NCI-H2107 treated with DMSO at 0.1 percent for 48 hours (cell line): Measurements from ENCODE around the gene PAGE4.
A peak's percentile ranks its signal among the peaks of the same experiment; 100 is the strongest.

Experiments used
- DNase-seq: peaks from one replicate; lab custom pipeline; 2025; ENCODE audit not compliant: unreplicated experiment; lab: John Stamatoyannopoulos, UW

The PAGE4 gene

GRCh38 chrX:49829016-49829415 lies at the start of gene PAGE4:
Gene PAGE4, plus strand, starts transcription at chrX:49829303. Its CDS starts 1,126 bp downstream, at chrX:49830429.
- no peak for DNase-seq

- DNase-seq = no peak
These were observed 44.3 kb upstream of the PAGE4 start for GRCh38 chrX:49784747-49785280.

- DNase-seq = no peak
These were observed 36.7 kb upstream of the PAGE4 start for GRCh38 chrX:49792376-49792775.

- DNase-seq = no peak
These were observed 35.4 kb upstream of the PAGE4 start for GRCh38 chrX:49793686-49794085.

- DNase-seq = no peak
These were observed 29.3 kb upstream of the PAGE4 start for GRCh38 chrX:49799828-49800227.

- DNase-seq = no peak
These were observed 19.0 kb upstream of the PAGE4 start for GRCh38 chrX:49809891-49810632.

- no peak for DNase-seq
These were observed 16.9 kb upstream of the PAGE4 start for GRCh38 chrX:49812177-49812576.

- no peak for DNase-seq
These were observed 12.7 kb upstream of the PAGE4 start for GRCh38 chrX:49816435-49816834.

- peak; percentile 32 for DNase-seq
These were observed 9.3 kb downstream of the PAGE4 start for GRCh38 chrX:49838374-49838773.

- peak; percentile 67 for DNase-seq
These were observed 11.6 kb downstream of the PAGE4 start for GRCh38 chrX:49840679-49841078.

- no peak for DNase-seq
These were observed 13.5 kb downstream of the PAGE4 start for GRCh38 chrX:49842621-49843020.

- DNase-seq = peak; percentile 63
These were observed 15.5 kb downstream of the PAGE4 start for GRCh38 chrX:49844611-49845010.

- no peak for DNase-seq
These were observed 16.7 kb downstream of the PAGE4 start for GRCh38 chrX:49845701-49846403.

- DNase-seq = no peak
These were observed 17.4 kb downstream of the PAGE4 start for GRCh38 chrX:49846522-49846921.

GRCh38 chrX:49848275-49848674 lies 19.2 kb downstream of the PAGE4 start:
- no peak for DNase-seq

- DNase-seq = no peak
These were observed 20.9 kb downstream of the PAGE4 start for GRCh38 chrX:49850028-49850427.

- DNase-seq = no peak
These were observed 24.6 kb downstream of the PAGE4 start for GRCh38 chrX:49853661-49854060.

GRCh38 chrX:49856819-49857218 lies 27.7 kb downstream of the PAGE4 start:
- DNase-seq = no peak

- no peak for DNase-seq
These were observed 29.2 kb downstream of the PAGE4 start for GRCh38 chrX:49858341-49858740.

- DNase-seq = no peak
These were observed 30.4 kb downstream of the PAGE4 start for GRCh38 chrX:49859491-49859890.

GRCh38 chrX:49860867-49861535 lies 31.9 kb downstream of the PAGE4 start:
- no peak for DNase-seq

GRCh38 chrX:49862093-49862492 lies 33.0 kb downstream of the PAGE4 start:
- DNase-seq = no peak
